Glutamatergic neuron (in vitro differentiated cells): ENCODE measurements around the gene GORASP1. TPM values are rescaled to one million over a fixed set of nuclear protein-coding genes. Genes with fewer than 3 reads are reported as not detected.

Source experiments
- DNase-seq: peaks from one replicate; pipeline ENCODE4 v3.0.0; 2022
- H3K27ac Mint-ChIP-seq: one replicate; pipeline ENCODE4 v1.8.0; 2020; ENCODE audit warnings: mild to moderate bottlenecking, mixed read lengths, inconsistent platforms; ENCODE audit not compliant: unreplicated experiment
- H3K27me3 Mint-ChIP-seq: one replicate; pipeline ENCODE4 v1.8.0; 2020; ENCODE audit warnings: mild to moderate bottlenecking, moderate library complexity, mixed read lengths, inconsistent platforms; ENCODE audit not compliant: unreplicated experiment
- H3K36me3 Mint-ChIP-seq: one replicate; pipeline ENCODE4 v1.8.0; 2020; ENCODE audit warnings: mild to moderate bottlenecking, mixed read lengths, inconsistent platforms; ENCODE audit not compliant: unreplicated experiment
- H3K4me1 Mint-ChIP-seq: one replicate; pipeline ENCODE4 v1.8.0; 2020; ENCODE audit warnings: mild to moderate bottlenecking, low read depth, mixed read lengths, inconsistent platforms; ENCODE audit not compliant: unreplicated experiment
- H3K4me3 Mint-ChIP-seq: one replicate; pipeline ENCODE4 v1.8.0; 2020; ENCODE audit warnings: mild to moderate bottlenecking, mixed read lengths, inconsistent platforms; ENCODE audit not compliant: unreplicated experiment
- H3K9me3 Mint-ChIP-seq: one replicate; pipeline ENCODE4 v1.8.0; 2020; ENCODE audit warnings: mild to moderate bottlenecking, moderate library complexity, mixed read lengths, inconsistent platforms; ENCODE audit not compliant: unreplicated experiment
- total RNA-seq: library from RNA; stranded (reverse); fragmentation: NEBNext Ultra II Directional; extraction: Animal tissue kit (Norgen Biotek cat#: 25700); gene quantifications from one replicate; pipeline ENCODE4 v1.2.1, GENCODE V29; 2021; ENCODE audit not compliant: unreplicated experiment
- TF ChIP-seq, protein P1 (sequence below): fragments of 200-600 bp; sonication (generic); IDR thresholded peaks from one replicate; pipeline ENCODE4 v1.5.0; 2021; ENCODE audit not compliant: partially characterized antibody, unreplicated experiment

GORASP1 gene
- total RNA-seq, 1 donor from 2014 or later: 44.6 TPM

DNA sequence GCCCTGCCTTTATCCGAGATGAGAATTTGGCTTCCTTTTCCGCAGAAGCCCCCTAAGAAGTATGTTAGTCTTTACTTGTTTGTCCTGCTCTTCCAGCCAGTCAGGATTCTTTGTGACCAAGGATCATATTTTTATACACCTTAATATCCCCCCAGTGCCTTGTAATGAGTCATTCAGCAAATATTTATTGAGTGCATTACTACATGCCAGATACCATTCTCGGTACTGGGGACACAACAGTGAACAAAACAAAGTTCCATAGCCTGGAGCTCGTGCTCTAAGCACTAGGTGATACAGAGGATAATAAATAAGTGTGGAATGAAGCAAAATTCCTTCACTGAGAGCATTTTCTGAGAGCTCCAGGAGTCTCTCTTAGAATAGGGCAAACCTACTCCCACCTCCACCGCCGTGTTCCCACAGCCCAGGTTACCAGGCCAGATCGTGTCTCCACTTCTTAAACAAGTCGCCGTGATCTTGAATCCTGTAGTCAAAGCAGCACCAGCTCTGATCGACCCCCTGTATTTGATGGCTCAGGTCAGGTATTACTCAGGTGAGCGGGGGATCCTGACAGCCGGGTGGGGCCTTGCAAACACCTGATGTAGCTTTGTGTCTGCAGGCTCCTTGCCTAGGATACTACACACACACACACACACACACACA lies 18.5 kb upstream of the GORASP1 start:
- DNase-seq: no peak
- Mint-ChIP-seq H3K27ac (no peak overlapping the region), H3K4me1 (peaks cover 7% of the 10 kb centered on the region), H3K36me3 (no peaks in the 10 kb centered on the region), H3K4me3 (no peak overlapping the region), H3K9me3 (no peaks in the 10 kb centered on the region), H3K27me3 (no peaks in the 10 kb centered on the region)
- TF ChIP-seq, protein P1, sequence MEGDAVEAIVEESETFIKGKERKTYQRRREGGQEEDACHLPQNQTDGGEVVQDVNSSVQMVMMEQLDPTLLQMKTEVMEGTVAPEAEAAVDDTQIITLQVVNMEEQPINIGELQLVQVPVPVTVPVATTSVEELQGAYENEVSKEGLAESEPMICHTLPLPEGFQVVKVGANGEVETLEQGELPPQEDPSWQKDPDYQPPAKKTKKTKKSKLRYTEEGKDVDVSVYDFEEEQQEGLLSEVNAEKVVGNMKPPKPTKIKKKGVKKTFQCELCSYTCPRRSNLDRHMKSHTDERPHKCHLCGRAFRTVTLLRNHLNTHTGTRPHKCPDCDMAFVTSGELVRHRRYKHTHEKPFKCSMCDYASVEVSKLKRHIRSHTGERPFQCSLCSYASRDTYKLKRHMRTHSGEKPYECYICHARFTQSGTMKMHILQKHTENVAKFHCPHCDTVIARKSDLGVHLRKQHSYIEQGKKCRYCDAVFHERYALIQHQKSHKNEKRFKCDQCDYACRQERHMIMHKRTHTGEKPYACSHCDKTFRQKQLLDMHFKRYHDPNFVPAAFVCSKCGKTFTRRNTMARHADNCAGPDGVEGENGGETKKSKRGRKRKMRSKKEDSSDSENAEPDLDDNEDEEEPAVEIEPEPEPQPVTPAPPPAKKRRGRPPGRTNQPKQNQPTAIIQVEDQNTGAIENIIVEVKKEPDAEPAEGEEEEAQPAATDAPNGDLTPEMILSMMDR: no peak

- H3K4me3 Mint-ChIP-seq: no peak overlapping the region
- H3K4me1 Mint-ChIP-seq: peaks cover 7% of the 10 kb centered on the region
- no peaks in the 10 kb centered on the region for H3K36me3 Mint-ChIP-seq
- H3K27ac Mint-ChIP-seq: no peak overlapping the region
- TF ChIP-seq, protein P1: no peak
- DNase-seq: no peak
- no peaks in the 10 kb centered on the region for H3K27me3 Mint-ChIP-seq
- H3K9me3 Mint-ChIP-seq: no peaks in the 10 kb centered on the region
Measured at GRCh38 chr3:39124876-39125840, 17.7 kb upstream of the GORASP1 start.

DNA sequence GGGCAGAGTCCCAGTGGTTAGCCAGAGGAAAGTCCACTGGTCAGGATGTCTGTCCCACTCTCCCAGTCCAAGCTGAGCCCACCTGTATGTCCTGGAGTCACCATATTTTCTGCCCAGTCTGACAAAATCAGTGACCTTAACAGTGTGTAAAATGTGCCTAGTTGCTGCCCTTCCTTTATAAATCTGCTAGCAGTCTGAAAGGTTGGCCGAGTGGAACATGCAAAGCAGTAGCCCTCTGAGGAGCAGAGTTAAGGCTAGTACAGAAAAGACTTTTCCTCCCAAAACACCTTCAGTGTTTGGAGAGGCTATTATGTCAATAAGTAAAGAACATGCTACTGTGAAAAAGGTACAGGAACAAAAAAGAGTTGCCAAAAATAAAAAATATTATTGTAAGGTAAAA lies 15.4 kb upstream of the GORASP1 start:
- H3K27ac Mint-ChIP-seq: no peak overlapping the region
- no peaks in the 10 kb centered on the region for H3K36me3 Mint-ChIP-seq

DNA sequence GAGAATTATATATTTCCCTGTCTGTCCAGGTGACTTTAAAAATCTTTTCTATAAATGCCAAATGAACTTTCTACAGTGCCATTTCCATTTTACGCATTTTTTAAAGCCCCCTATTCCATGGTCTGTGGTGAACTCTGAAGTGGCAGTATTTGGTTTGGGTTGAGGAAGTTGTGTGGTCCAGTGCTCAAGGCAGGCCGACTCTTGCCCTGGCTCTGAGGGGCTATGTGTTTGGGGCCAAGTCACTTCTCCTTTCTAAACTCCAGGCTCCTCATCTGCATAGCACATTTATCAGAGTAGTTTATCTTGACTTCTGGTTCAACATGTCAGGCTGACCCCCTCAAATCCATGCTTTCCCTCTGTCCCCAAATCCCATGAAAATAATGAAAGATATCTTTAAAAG lies 14.2 kb upstream of the GORASP1 start:
- Mint-ChIP-seq H3K9me3 (no peaks in the 10 kb centered on the region), H3K36me3 (no peaks in the 10 kb centered on the region), H3K4me3 (no peak overlapping the region), H3K27ac (no peak overlapping the region), H3K4me1 (peaks cover 2% of the 10 kb centered on the region), H3K27me3 (no peaks in the 10 kb centered on the region)
- DNase-seq: no peak
- TF ChIP-seq, protein P1: no peak

More for the DNA sequence above, 15.4 kb upstream of the GORASP1 start:
- TF ChIP-seq, protein P1: no peak
- no peak overlapping the region for H3K4me3 Mint-ChIP-seq
- no peaks in the 10 kb centered on the region for H3K27me3 Mint-ChIP-seq
- peaks cover 7% of the 10 kb centered on the region for H3K4me1 Mint-ChIP-seq
- H3K9me3 Mint-ChIP-seq: no peaks in the 10 kb centered on the region
- no peak for DNase-seq
